Endometrial microvascular endothelial cells (primary cell): ENCODE data around the gene DNAH9. TPM values are rescaled to one million over a fixed set of nuclear protein-coding genes. Genes with fewer than 3 reads are reported as not detected.

ENCODE experiments used
- in situ Hi-C: cut with HindIII; loops from 2 replicates; pipeline ENCODE4 v1.10.0; 2017; ENCODE audit warnings: low sequenced_read_pairs, low pct_unique_long_range_greater_than_20kb; ENCODE audit errors: inconsistent ontology term
- total RNA-seq: library from RNA; depleted of rRNA; stranded (reverse); fragments of >200 nt; gene quantifications from one replicate; pipeline ENCODE4 v1.2.3, GENCODE V29; 2015; ENCODE audit errors: inconsistent ontology term

The DNAH9 gene
- total RNA-seq, 1 donor from 2014 or later: 0.46 TPM

- in situ Hi-C loops: no loop called here
Measured at GRCh38 chr17:11869680-11870394, 271.6 kb downstream of the DNAH9 start.

- in situ Hi-C loops: no loop called here
Measured at GRCh38 chr17:11871773-11872172, 273.5 kb downstream of the DNAH9 start.

GRCh38 chr17:11874756-11875155 is 276.5 kb downstream of the DNAH9 start:
- in situ Hi-C loops: no loop called here

GRCh38 chr17:11880714-11881113 is 282.4 kb downstream of the DNAH9 start:
- in situ Hi-C loops: no loop called here

GRCh38 chr17:11882716-11883115 is 284.4 kb downstream of the DNAH9 start:
- in situ Hi-C loops: no loop called here

GRCh38 chr17:11885051-11885450 is 286.8 kb downstream of the DNAH9 start:
- in situ Hi-C loops: no loop called here

- in situ Hi-C loops: no loop called here
Measured at GRCh38 chr17:11889266-11889665, 291.0 kb downstream of the DNAH9 start.

GRCh38 chr17:11893862-11894261 is 295.6 kb downstream of the DNAH9 start:
- in situ Hi-C loops: no loop called here

- in situ Hi-C loops: no loop called here
Measured at GRCh38 chr17:11896199-11896598, 297.9 kb downstream of the DNAH9 start.

- in situ Hi-C loops: no loop called here
Measured at GRCh38 chr17:11898526-11899235, 300.4 kb downstream of the DNAH9 start.

- in situ Hi-C loops: no loop called here
Measured at GRCh38 chr17:11899537-11899942, 301.3 kb downstream of the DNAH9 start.

GRCh38 chr17:11900041-11900476 is 301.8 kb downstream of the DNAH9 start:
- in situ Hi-C loops: no loop called here

GRCh38 chr17:11900655-11901054 is 302.4 kb downstream of the DNAH9 start:
- in situ Hi-C loops: no loop called here

GRCh38 chr17:11901931-11902330 is 303.7 kb downstream of the DNAH9 start:
- in situ Hi-C loops: no loop called here

- in situ Hi-C loops: no loop called here
Measured at GRCh38 chr17:11908711-11909146, 310.5 kb downstream of the DNAH9 start.

- in situ Hi-C loops: no loop called here
Measured at GRCh38 chr17:11909348-11909747, 311.1 kb downstream of the DNAH9 start.

- in situ Hi-C loops: no loop called here
Measured at GRCh38 chr17:11916091-11916490, 317.8 kb downstream of the DNAH9 start.

- in situ Hi-C loops: no loop called here
Measured at GRCh38 chr17:11917415-11917814, 319.1 kb downstream of the DNAH9 start.

- in situ Hi-C loops: no loop called here
Measured at GRCh38 chr17:11921296-11921695, 323.0 kb downstream of the DNAH9 start.

GRCh38 chr17:11922638-11923037 is 324.4 kb downstream of the DNAH9 start:
- in situ Hi-C loops: no loop called here
